Gastrocnemius medialis (tissue), 4 donors: Measurements from ENCODE around the gene TNS3. TPM values are rescaled to one million over a fixed set of nuclear protein-coding genes. Genes with fewer than 3 reads are reported as not detected.

Experiments used
- ATAC-seq, 2 donors: fragments of 150-250 bp; one replicate each; pipeline ENCODE4 v1.9.1; 2016
- DNase-seq, 2 donors: peaks; one replicate each; pipeline ENCODE4 v3.0.0-alpha.2; 2019
- H3K27ac ChIP-seq, 4 donors: fragments of 200-600 bp; sonication (generic); 1 replicate in 1 of 4; 2 replicates in 3 of 4; pipeline ENCODE4 v1.5.1; 2016 to 2018; ENCODE audit warnings: mild to moderate bottlenecking in 2 of 4, moderate library complexity in 1 of 4
- H3K27me3 ChIP-seq, 3 donors: fragments of 200-600 bp; sonication (generic) in 2 of 3; 1 replicate in 1 of 3; 2 replicates in 2 of 3; pipeline versions ENCODE4 v1.5.1 to v1.6.0; 2016 to 2019; ENCODE audit warnings: mild to moderate bottlenecking in 1 of 3, moderate library complexity in 1 of 3
- H3K36me3 ChIP-seq, 2 donors: fragments of 200-600 bp; sonication (generic) in 1 of 2; one replicate each; pipeline ENCODE4 v1.5.1; 2017 to 2018
- H3K4me1 ChIP-seq, 2 donors: fragments of 200-600 bp; sonication (generic) in 1 of 2; one replicate each; pipeline ENCODE4 v1.5.1; 2016 to 2017; ENCODE audit warnings: mild to moderate bottlenecking in 2 of 2
- H3K4me3 ChIP-seq, 4 donors: fragments of 200-600 bp; sonication (generic) in 3 of 4; 1 replicate in 1 of 4; 2 replicates in 3 of 4; pipeline ENCODE4 v1.5.1; 2016 to 2019; ENCODE audit warnings: mild to moderate bottlenecking in 2 of 4
- H3K9me3 ChIP-seq, 3 donors: fragments of 200-600 bp; sonication (generic) in 2 of 3; 1 replicate in 1 of 3; 2 replicates in 2 of 3; pipeline ENCODE4 v1.5.1; 2016 to 2019
- POLR2A ChIP-seq, 2 donors: fragments of 450-650 bp; IDR thresholded peaks; one replicate each; pipeline ENCODE4 v1.6.1; 2017; ENCODE audit warnings: antibody characterized with exemption in 2 of 2, mild to moderate bottlenecking in 2 of 2, moderate library complexity in 2 of 2
- in situ Hi-C, 4 donors: fragments of 200-750 bp; cut with MboI; loops; one replicate each; pipeline versions ENCODE4 v1.15.0 to v1.8.0; 2017; ENCODE audit warnings: low sequenced_read_pairs in 4 of 4
- intact Hi-C: fragments of 100-400 bp; cut with DNase I; formaldehyde crosslinking; loops from one replicate; pipeline ENCODE4 v1.15.1; 2023; ENCODE audit warnings: low total_unique reads
- total RNA-seq, 4 donors: library from RNA; depleted of rRNA; stranded (reverse); fragments of >200 nt; gene quantifications; one replicate each; pipeline versions ENCODE4 v1.1.0 to v1.2.3, GENCODE V29; 2016
- TF ChIP-seq, protein P1 (sequence below), 5 experiments: fragments of 450-650 bp in 3 of 5; fragments of 200-600 bp in 2 of 5; sonication (generic) in 2 of 5; IDR thresholded peaks in 4 of 5; conservative IDR thresholded peaks in 1 of 5; 1 replicate in 4 of 5; 2 replicates in 1 of 5; pipeline ENCODE4 v1.5.1; 2016 to 2019; ENCODE audit warnings: antibody characterized with exemption in 5 of 5, mild to moderate bottlenecking in 3 of 5, moderate library complexity in 3 of 5

TNS3 gene
- total RNA-seq, 4 donors from 2014 or later: 39.4 to 64.3 (median 50.5) TPM

DNA sequence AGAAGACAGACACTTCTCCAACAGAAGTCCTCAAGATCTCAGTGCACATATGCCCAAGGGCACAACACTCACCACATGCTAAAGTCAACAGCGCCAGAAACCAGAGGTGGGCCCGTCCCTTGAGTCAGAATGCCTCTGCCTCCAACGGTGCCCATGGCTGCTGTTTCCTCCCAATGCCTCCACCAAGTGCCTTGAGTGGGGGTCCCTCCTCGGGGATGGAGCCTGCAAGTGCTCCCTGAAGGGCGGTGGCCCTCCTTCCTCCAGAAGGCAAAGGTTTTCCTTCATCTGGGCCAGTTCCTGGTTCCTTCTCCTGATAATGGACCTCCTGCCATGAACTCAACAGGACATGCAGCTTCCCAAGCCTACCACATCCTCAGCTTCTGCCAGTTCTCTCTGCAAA, 58.5 kb downstream of the TNS3 start:
- Histone ChIP-seq H3K27me3 (no peaks in the 10 kb centered on the region), H3K4me3 (no peak overlapping the region), H3K9me3 (no peaks in the 10 kb centered on the region), H3K4me1 (no peaks in the 10 kb centered on the region), H3K27ac (no peak overlapping the region), H3K36me3 (no peaks in the 10 kb centered on the region)
- TF ChIP-seq POLR2A (IDR thresholded peaks at IDR 0.05): no peak
- DNase-seq (no peak), ATAC-seq (no peak)
- intact Hi-C loops: no loop called here
- in situ Hi-C loops: no loop called here

DNA sequence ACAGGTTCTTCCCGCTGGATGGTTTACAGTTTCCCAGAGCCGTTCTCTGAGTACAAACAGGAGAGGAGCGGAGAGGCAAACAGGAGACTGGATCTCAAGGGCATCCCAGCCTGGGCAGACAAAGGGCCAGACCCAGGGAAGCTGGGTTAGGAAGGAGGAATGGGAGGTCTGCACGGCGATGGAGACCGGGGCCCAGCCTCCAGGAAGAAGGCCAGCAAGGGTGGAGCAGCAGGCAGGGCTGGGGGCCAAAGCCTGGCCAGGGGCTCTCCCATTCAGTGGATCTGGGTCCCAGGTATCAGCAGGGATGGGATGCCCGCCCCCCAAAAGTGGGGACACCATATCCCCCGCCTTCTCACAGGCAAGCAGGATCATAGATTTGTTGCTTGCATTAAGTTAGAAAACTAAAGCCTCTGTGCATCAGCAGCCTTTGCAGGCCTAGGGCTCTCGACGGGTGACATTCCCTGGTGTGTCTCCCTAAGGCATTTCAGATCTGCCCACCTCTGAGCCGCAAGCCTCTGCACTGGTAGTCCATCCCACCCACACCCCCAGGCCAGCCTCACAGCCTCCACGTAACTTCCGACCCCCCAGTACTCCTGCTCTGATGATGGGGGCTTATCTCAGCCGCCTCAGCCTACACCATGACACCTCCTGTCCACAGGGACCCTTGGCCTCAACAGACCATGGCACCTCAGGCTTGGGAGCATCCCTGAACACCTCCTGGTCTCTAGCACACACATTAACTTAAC, 59.9 kb downstream of the TNS3 start:
- ATAC-seq: no peak
- Histone ChIP-seq H3K36me3 (no peaks in the 10 kb centered on the region), H3K4me1 (peaks cover 3 to 5% of the 10 kb centered on the region in 2 donors), H3K9me3 (no peaks in the 10 kb centered on the region), H3K27me3 (no peaks in the 10 kb centered on the region), H3K27ac (no peak overlapping the region), H3K4me3 (no peak overlapping the region)
- in situ Hi-C loops (no loop called here), intact Hi-C loops (no loop called here)
- DNase-seq: no peak
- no peak for TF ChIP-seq POLR2A (IDR thresholded peaks at IDR 0.05)
- TF ChIP-seq, protein P1, sequence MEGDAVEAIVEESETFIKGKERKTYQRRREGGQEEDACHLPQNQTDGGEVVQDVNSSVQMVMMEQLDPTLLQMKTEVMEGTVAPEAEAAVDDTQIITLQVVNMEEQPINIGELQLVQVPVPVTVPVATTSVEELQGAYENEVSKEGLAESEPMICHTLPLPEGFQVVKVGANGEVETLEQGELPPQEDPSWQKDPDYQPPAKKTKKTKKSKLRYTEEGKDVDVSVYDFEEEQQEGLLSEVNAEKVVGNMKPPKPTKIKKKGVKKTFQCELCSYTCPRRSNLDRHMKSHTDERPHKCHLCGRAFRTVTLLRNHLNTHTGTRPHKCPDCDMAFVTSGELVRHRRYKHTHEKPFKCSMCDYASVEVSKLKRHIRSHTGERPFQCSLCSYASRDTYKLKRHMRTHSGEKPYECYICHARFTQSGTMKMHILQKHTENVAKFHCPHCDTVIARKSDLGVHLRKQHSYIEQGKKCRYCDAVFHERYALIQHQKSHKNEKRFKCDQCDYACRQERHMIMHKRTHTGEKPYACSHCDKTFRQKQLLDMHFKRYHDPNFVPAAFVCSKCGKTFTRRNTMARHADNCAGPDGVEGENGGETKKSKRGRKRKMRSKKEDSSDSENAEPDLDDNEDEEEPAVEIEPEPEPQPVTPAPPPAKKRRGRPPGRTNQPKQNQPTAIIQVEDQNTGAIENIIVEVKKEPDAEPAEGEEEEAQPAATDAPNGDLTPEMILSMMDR (IDR thresholded peaks at IDR 0.05 in 4 of 5, conservative IDR thresholded peaks at IDR 0.05 in 1 of 5): no peak

DNA sequence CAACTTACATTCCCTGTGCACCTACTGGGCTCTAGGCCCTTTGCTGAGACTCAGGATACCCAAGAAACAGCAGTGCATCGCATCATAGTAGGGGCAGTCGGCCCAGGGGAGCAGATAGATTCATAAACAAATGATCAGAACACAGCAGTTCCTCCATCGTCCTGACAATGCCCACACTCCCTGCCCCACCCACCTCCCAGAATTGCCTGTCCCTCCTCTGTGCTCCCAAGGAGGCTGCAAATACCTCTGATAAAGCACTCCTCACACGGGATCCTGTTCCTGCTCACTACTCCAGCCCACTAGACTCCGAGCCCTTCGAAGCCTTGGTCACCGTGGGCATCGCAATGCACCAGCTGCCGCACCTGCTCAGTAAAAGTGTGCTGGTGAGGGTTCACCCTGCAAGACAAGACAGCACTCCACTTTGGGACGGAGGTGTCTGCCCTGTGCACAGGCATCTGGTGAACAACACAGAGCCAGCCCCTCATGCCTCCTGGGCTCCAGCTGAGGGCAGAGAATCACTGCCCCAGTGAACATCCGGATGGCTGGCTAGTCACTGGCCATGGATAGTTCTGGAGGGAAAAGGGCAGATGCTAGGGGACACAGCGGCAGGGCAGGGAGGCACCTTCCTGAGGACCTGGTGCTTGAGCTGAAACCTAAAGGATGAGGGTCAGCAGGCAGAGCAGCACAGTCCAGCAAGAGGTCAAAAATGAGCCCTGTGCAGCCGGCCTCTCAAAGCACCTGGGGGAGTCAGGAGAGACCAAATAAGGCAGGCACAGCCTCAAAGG, 60.7 kb downstream of the TNS3 start:
- H3K4me3 ChIP-seq: no peak overlapping the region
- H3K9me3 ChIP-seq: no peaks in the 10 kb centered on the region
- H3K36me3 ChIP-seq: no peaks in the 10 kb centered on the region
- H3K4me1 ChIP-seq: peaks cover 3 to 8% of the 10 kb centered on the region in 2 donors
- TF ChIP-seq, protein P1 (IDR thresholded peaks at IDR 0.05 in 4 of 5, conservative IDR thresholded peaks at IDR 0.05 in 1 of 5): no peak
- TF ChIP-seq POLR2A (IDR thresholded peaks at IDR 0.05): no peak
- intact Hi-C loops: no loop called here
- in situ Hi-C loops: no loop called here
- no peak for DNase-seq
- ATAC-seq: no peak
- no peaks in the 10 kb centered on the region for H3K27me3 ChIP-seq
- H3K27ac ChIP-seq: peak overlapping the region in 3 of 4 donors; percentile 38 to 64 (median 41)

DNA sequence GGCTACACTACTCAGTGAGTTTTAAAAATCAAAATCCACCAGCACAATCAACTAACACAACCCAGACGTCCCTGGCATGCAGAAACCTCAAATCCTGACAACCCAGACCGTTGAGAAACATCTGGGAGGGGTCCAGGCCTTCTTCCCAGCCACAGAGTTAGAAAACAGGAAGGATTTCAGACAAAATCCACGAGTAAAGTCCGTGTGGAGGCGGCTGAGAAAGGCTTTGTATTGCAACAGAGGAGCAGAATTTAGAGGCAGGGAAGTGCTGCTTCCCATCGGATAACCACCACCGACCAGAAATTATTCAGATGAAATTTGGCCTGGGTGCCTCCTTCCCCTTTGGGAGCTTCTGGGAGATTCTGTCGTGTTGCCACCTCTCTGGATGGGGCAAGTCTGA, 61.5 kb downstream of the TNS3 start:
- intact Hi-C loops (no loop called here), in situ Hi-C loops (no loop called here)
- DNase-seq (peak; percentile 50 to 74), ATAC-seq (peak; percentile 75 to 76)
- Histone ChIP-seq H3K27ac (peak overlapping the region; percentile 40 to 64 (median 44)), H3K4me3 (no peak overlapping the region), H3K4me1 (peaks cover 3 to 8% of the 10 kb centered on the region in 2 donors), H3K9me3 (no peaks in the 10 kb centered on the region), H3K27me3 (no peaks in the 10 kb centered on the region), H3K36me3 (no peaks in the 10 kb centered on the region)
- TF ChIP-seq POLR2A (IDR thresholded peaks at IDR 0.05): no peak
- TF ChIP-seq, protein P1 (IDR thresholded peaks at IDR 0.05 in 4 of 5, conservative IDR thresholded peaks at IDR 0.05 in 1 of 5): no peak

DNA sequence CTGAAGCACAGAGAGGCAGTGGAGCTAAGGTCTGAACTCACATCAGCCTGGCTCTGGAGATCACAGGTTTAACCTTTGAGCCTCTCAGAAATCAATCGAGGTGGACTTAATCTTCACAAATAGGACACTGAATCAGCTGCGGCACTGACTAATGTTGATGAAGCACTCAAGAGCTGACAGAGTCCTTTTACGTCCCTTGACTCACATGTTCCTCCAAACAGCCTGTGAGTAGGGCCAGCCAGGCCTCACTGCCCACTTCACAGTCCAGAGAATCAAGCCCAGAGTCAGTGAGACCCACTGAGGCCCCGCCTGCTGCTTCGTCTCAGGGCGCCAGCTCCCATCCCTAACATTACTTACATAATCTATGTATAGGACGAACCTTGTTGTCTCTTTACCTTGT, 63.1 kb downstream of the TNS3 start:
- no peak for ATAC-seq
- in situ Hi-C loops (no loop called here), intact Hi-C loops (no loop called here)
- no peak overlapping the region for H3K4me3 ChIP-seq
- no peaks in the 10 kb centered on the region for H3K27me3 ChIP-seq
- peak overlapping the region in 1 of 4 donors; percentile 35 for H3K27ac ChIP-seq
- peaks cover 10 to 14% of the 10 kb centered on the region in 2 donors for H3K4me1 ChIP-seq
- H3K9me3 ChIP-seq: no peaks in the 10 kb centered on the region
- DNase-seq: no peak
- no peak for TF ChIP-seq POLR2A (IDR thresholded peaks at IDR 0.05)
- TF ChIP-seq, protein P1 (IDR thresholded peaks at IDR 0.05 in 4 of 5, conservative IDR thresholded peaks at IDR 0.05 in 1 of 5): no peak
- no peaks in the 10 kb centered on the region for H3K36me3 ChIP-seq
